Astrocyte of the cerebellum (primary cell): Measurements from ENCODE around the gene STK17A.

Source experiments
- DNase-seq: peaks from one replicate; pipeline ENCODE4 v3.0.0-alpha.2; 2011; ENCODE audit warnings: low read depth
- H3K4me3 ChIP-seq: 2 replicates; pipeline ENCODE4 v1.5.1; 2011; ENCODE audit warnings: mild to moderate bottlenecking, low read depth, low read length, moderate library complexity
- in situ Hi-C: cut with HindIII; loops from 2 replicates; pipeline ENCODE4 v1.10.0; 2017; ENCODE audit warnings: low sequenced_read_pairs
- TF ChIP-seq, protein P1 (sequence below): IDR thresholded peaks from 2 replicates; pipeline ENCODE4 v1.5.1; 2012; ENCODE audit warnings: low read length, low read depth, moderate library complexity, mild to moderate bottlenecking; ENCODE audit errors: missing control alignments

Gene STK17A

DNA sequence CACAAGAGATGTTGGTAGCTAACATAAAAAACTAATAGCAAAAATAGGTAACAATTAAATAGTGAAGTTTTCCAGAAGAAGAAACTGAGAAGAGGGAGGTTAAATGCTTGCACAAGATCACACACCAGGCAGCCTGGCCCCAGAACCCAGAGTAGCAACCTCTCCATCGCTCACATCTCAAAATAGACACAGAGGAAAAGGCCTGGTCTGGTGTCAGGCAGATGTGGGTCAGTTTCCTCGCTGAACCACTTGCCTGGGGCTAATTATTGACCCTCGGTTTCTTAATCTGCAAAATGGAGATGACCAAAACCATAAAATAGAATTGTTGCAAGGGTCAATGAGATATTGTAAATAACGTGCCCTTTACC lies 44.5 kb upstream of the STK17A start:
- DNase-seq, result no peak
- H3K4me3 ChIP-seq, result no peak overlapping the region
- in situ Hi-C loops, result no loop called here
- TF ChIP-seq, protein P1, sequence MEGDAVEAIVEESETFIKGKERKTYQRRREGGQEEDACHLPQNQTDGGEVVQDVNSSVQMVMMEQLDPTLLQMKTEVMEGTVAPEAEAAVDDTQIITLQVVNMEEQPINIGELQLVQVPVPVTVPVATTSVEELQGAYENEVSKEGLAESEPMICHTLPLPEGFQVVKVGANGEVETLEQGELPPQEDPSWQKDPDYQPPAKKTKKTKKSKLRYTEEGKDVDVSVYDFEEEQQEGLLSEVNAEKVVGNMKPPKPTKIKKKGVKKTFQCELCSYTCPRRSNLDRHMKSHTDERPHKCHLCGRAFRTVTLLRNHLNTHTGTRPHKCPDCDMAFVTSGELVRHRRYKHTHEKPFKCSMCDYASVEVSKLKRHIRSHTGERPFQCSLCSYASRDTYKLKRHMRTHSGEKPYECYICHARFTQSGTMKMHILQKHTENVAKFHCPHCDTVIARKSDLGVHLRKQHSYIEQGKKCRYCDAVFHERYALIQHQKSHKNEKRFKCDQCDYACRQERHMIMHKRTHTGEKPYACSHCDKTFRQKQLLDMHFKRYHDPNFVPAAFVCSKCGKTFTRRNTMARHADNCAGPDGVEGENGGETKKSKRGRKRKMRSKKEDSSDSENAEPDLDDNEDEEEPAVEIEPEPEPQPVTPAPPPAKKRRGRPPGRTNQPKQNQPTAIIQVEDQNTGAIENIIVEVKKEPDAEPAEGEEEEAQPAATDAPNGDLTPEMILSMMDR, result no peak

DNA sequence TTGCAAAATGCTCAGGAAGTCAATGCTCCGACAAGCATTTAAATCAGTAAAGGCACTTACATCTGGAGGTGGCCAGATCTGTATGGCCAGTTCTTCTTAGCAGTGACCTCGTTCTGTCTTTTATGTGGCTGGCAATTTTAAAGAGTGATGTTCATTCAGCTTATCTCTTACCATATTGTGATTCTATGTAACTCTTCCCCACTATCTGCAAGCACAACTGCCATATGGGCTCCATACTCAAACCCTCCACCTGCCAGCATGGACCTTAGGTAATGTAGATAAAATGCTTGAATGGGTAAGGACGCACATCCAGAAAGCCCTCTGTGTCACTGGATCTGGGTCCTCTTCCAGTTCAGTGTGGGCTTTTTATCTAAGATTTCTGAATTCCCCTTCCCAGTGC lies 42.4 kb upstream of the STK17A start:
- TF ChIP-seq, protein P1, result no peak
- in situ Hi-C loops, result no loop called here
- no peak for DNase-seq
- no peak overlapping the region for H3K4me3 ChIP-seq

DNA sequence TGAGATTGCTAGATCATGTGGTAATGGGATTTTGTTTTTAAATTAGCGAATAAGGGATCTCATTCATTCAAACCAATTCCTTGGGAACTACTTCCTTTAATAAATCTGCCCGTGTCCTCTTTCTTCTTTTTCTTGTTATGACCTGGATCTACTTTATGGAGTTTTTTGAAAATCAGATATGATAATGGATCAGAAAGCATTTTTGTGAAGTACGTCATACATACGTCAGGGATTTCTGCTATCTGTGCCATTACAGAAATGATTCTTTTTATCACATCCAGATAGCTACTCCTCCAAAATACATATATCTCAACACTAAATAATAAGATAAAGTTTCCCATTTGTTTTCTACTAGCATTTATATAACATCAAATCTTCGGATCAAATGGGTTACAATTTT lies 40.2 kb upstream of the STK17A start:
- no peak overlapping the region for H3K4me3 ChIP-seq
- in situ Hi-C loops, result no loop called here
- TF ChIP-seq, protein P1, result no peak
- DNase-seq, result no peak

DNA sequence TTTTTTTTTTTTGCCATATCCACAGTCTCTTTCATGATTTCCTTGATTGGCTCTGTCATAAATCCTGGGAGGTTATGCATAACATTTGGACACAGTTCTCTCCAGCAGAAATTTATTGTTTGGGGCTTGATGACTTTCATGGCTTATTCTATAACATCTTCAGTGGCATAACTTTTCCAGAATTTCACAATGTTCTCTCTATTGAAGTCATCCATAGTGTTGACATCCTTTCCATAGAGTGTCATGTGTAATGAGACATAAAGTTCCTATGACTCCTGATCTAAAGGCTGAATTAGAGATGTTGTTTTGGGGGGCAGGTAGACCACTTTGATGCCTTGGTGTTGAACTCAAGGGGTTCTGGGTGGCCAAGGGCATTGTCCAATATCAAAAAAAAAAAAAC lies 36.7 kb upstream of the STK17A start:
- no peak for DNase-seq
- in situ Hi-C loops, result no loop called here
- H3K4me3 ChIP-seq, result no peak overlapping the region
- TF ChIP-seq, protein P1, result no peak

DNA sequence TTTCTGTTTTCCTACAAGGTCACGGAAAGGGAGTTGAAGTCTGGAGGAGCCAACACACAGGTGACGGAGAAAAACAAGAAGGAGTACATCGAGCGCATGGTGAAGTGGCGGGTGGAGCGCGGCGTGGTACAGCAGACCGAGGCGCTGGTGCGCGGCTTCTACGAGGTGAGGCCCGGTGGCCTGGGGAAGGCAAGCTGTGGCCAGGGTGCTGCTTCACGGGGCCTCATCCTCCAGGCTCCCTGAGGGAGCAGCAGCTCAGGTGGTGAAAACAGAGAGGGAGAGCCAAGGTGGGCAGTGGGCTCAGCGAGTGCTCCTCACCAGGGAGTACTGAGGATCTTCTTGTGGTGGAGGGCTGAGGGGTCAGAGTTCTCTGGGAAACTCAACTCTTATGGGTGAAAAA lies 32.5 kb upstream of the STK17A start:
- in situ Hi-C loops, result no loop called here
- DNase-seq, result no peak
- TF ChIP-seq, protein P1, result no peak
- H3K4me3 ChIP-seq, result no peak overlapping the region

DNA sequence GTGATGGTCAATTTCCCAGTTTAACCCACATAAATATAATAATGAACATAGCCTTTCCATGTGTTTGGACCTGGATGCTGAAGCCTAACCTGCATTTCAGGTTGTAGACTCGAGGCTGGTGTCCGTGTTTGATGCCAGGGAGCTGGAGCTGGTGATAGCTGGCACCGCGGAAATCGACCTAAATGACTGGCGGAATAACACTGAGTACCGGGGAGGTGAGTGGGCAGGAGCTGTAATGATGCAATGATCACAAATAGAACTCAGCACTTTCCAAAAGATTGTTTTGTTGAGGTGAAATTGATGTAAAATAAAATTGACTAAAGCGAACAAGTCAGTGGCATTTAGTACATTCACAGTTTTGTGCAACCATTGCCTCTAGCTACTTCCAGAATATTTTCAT lies 30.8 kb upstream of the STK17A start:
- DNase-seq, result no peak
- in situ Hi-C loops, result no loop called here
- TF ChIP-seq, protein P1, result no peak
- no peak overlapping the region for H3K4me3 ChIP-seq

DNA sequence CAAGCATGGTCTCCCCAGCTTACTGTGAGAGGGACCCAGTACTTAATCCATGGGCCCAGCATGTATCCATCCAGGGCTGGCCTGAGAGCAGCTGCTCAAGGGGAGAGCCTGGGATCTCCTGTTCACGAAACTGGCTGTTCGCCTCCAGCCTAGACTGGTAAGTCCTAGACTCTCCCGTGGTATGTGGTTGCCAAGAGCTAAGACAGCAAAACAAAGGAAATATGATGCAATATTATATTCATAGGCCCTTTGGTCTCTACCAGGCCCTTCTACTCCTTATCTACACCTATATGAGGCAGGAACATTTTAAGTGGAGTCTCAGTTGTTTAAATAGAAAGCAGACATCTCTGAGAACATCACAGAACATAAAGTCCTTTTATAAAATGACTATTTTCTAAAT lies 28.9 kb upstream of the STK17A start:
- no peak overlapping the region for H3K4me3 ChIP-seq
- no peak for DNase-seq
- in situ Hi-C loops, result no loop called here
- TF ChIP-seq, protein P1, result no peak
